HG03280 (cell line): ENCODE results near the gene THAP2.
"Not testable (repeated sequence)": the region's sequence is repeated elsewhere in the genome, so short reads cannot be mapped to it uniquely, and the experiment has no call there.

Experiments
- ATAC-seq: cut with Tn5 transposase; IDR thresholded peaks from one replicate; pipeline ENCODE4 v1.9.1; 2021; ENCODE audit warnings: mild to moderate bottlenecking, moderate library complexity; ENCODE audit not compliant: unreplicated experiment

Gene THAP2

GRCh38 chr12:71702181-71702580, 38.1 kb downstream of the THAP2 start:
- not testable (repeated sequence) for ATAC-seq

GRCh38 chr12:71702590-71702989, 38.5 kb downstream of the THAP2 start:
- no peak for ATAC-seq

GRCh38 chr12:71703206-71703605, 39.1 kb downstream of the THAP2 start:
- no peak for ATAC-seq

GRCh38 chr12:71704920-71705319, 40.8 kb downstream of the THAP2 start:
- no peak for ATAC-seq

GRCh38 chr12:71708658-71709057, 44.6 kb downstream of the THAP2 start:
- no peak for ATAC-seq

GRCh38 chr12:71710276-71711125, 46.4 kb downstream of the THAP2 start:
- ATAC-seq: no peak

- no peak for ATAC-seq
Measured at GRCh38 chr12:71718611-71719010, 54.5 kb downstream of the THAP2 start.

GRCh38 chr12:71719647-71720370, 55.7 kb downstream of the THAP2 start:
- no peak for ATAC-seq

GRCh38 chr12:71721783-71722505, 57.8 kb downstream of the THAP2 start:
- no peak for ATAC-seq

GRCh38 chr12:71725011-71725410, 60.9 kb downstream of the THAP2 start:
- no peak for ATAC-seq

- no peak for ATAC-seq
Measured at GRCh38 chr12:71726548-71726947, 62.4 kb downstream of the THAP2 start.

GRCh38 chr12:71727958-71728357, 63.9 kb downstream of the THAP2 start:
- ATAC-seq: no peak
